H9 (cell line): Measurements from ENCODE around the gene OOSP4B. TPM values are rescaled to one million over a fixed set of nuclear protein-coding genes. Genes with fewer than 3 reads are reported as not detected.

Source experiments
- DNase-seq: peaks from one replicate; pipeline ENCODE4 v3.0.0-alpha.2; 2017
- H2AFZ ChIP-seq: one replicate; pipeline ENCODE4 v1.6.1; 2013; ENCODE audit warnings: mild to moderate bottlenecking, low read length, control low read depth, moderate library complexity
- H2AK5ac ChIP-seq: 2 replicates; pipeline ENCODE4 v1.6.1; 2013; ENCODE audit warnings: low read length, control low read depth, mixed read lengths; ENCODE audit not compliant: insufficient read length
- H2BK120ac ChIP-seq: one replicate; pipeline ENCODE4 v1.6.1; 2013; ENCODE audit warnings: low read depth, mild to moderate bottlenecking, low read length, control low read depth, inconsistent platforms; ENCODE audit not compliant: poor library complexity, severe bottlenecking
- H2BK12ac ChIP-seq: 2 replicates; pipeline ENCODE4 v1.6.1; 2013; ENCODE audit warnings: low read length, control low read depth, mixed read lengths, low read depth; ENCODE audit not compliant: insufficient read length
- H2BK15ac ChIP-seq: 2 replicates; pipeline ENCODE4 v1.6.1; 2013; ENCODE audit warnings: low read depth, low read length, control low read depth
- H2BK20ac ChIP-seq: one replicate; pipeline ENCODE4 v1.6.1; 2013; ENCODE audit warnings: low read depth, mild to moderate bottlenecking, low read length, control low read depth, inconsistent platforms; ENCODE audit not compliant: poor library complexity, severe bottlenecking
- H2BK5ac ChIP-seq: 2 replicates; pipeline ENCODE4 v1.6.1; 2013; ENCODE audit warnings: low read length, control low read depth, mixed read lengths; ENCODE audit not compliant: insufficient read length
- H3K14ac ChIP-seq: 2 replicates; pipeline ENCODE4 v1.6.1; 2013; ENCODE audit warnings: low read length, control low read depth; ENCODE audit not compliant: insufficient read depth
- H3K18ac ChIP-seq: 2 replicates; pipeline ENCODE4 v1.6.1; 2013; ENCODE audit warnings: low read depth, mild to moderate bottlenecking, mixed read lengths, low read length, control low read depth; ENCODE audit not compliant: insufficient read length
- H3K23ac ChIP-seq: 2 replicates; pipeline ENCODE4 v1.6.1; 2013; ENCODE audit warnings: low read length, control low read depth, mixed read lengths, low read depth; ENCODE audit not compliant: insufficient read length
- H3K23me2 ChIP-seq: 2 replicates; pipeline ENCODE4 v1.6.1; 2013; ENCODE audit warnings: low read depth, mild to moderate bottlenecking, mixed read lengths, low read length, control low read depth; ENCODE audit not compliant: insufficient read length, poor library complexity, severe bottlenecking
- H3K27ac ChIP-seq: 2 replicates; pipeline ENCODE4 v1.5.1; 2013; ENCODE audit warnings: low read length, control low read depth, mixed read lengths, low read depth; ENCODE audit not compliant: insufficient read length
- H3K27me3 ChIP-seq: 2 replicates; pipeline ENCODE4 v1.6.1; 2013; ENCODE audit warnings: low read length, control low read depth, inconsistent platforms; ENCODE audit not compliant: insufficient read depth
- H3K4ac ChIP-seq: 2 replicates; pipeline ENCODE4 v1.6.1; 2013; ENCODE audit warnings: low read depth, mild to moderate bottlenecking, control low read depth, inconsistent platforms, low read length, moderate library complexity
- H3K4me1 ChIP-seq: 2 replicates; pipeline ENCODE4 v1.6.1; 2013; ENCODE audit warnings: low read length, control low read depth, inconsistent platforms; ENCODE audit not compliant: insufficient read depth
- H3K4me2 ChIP-seq: 2 replicates; pipeline ENCODE4 v1.6.1; 2013; ENCODE audit warnings: low read length, control low read depth, mixed read lengths; ENCODE audit not compliant: insufficient read length, insufficient read depth
- H3K56ac ChIP-seq: 2 replicates; pipeline ENCODE4 v1.6.1; 2013; ENCODE audit warnings: low read depth, mild to moderate bottlenecking, mixed read lengths, low read length, control low read depth; ENCODE audit not compliant: insufficient read length
- H3K79me1 ChIP-seq: 2 replicates; pipeline ENCODE4 v1.6.1; 2013; ENCODE audit warnings: low read depth, mild to moderate bottlenecking, moderate library complexity, low read length, control low read depth, inconsistent platforms; ENCODE audit not compliant: insufficient read depth, poor library complexity, severe bottlenecking
- H3K79me2 ChIP-seq: 2 replicates; pipeline ENCODE4 v1.6.1; 2013; ENCODE audit warnings: low read length, control low read depth, inconsistent platforms; ENCODE audit not compliant: insufficient read depth
- H3K9ac ChIP-seq: 2 replicates; pipeline ENCODE4 v1.6.1; 2013; ENCODE audit warnings: low read length, control low read depth, mixed read lengths; ENCODE audit not compliant: insufficient read length; ENCODE audit errors: extremely low read depth
- H3K9me3 ChIP-seq: one replicate; pipeline ENCODE4 v1.6.1; 2013; ENCODE audit warnings: low read depth, low read length, inconsistent platforms; ENCODE audit not compliant: control insufficient read depth
- H3T11ph ChIP-seq: one replicate; pipeline ENCODE4 v1.6.1; 2013; ENCODE audit warnings: mild to moderate bottlenecking, low read length, control low read depth, inconsistent platforms
- H4K20me1 ChIP-seq: one replicate; pipeline ENCODE4 v1.6.1; 2013; ENCODE audit not compliant: control insufficient read depth, insufficient read length, insufficient read depth
- H4K5ac ChIP-seq: 2 replicates; pipeline ENCODE4 v1.6.1; 2013; ENCODE audit warnings: low read depth, mild to moderate bottlenecking, mixed read lengths, low read length, control low read depth; ENCODE audit not compliant: insufficient read length
- H4K8ac ChIP-seq: replicated peaks from 2 replicates; pipeline ENCODE4 v1.6.1; 2013; ENCODE audit warnings: low read length, control low read depth, mixed read lengths, low read depth; ENCODE audit not compliant: insufficient read length
- H4K91ac ChIP-seq: 2 replicates; pipeline ENCODE4 v1.6.1; 2013; ENCODE audit warnings: low read depth, mild to moderate bottlenecking, moderate library complexity, mixed read lengths, low read length, control low read depth; ENCODE audit not compliant: insufficient read length
- H3K27ac Mint-ChIP-seq, 3 experiments: 2 replicates in 2 of 3; 3 replicates in 1 of 3; pipeline ENCODE4 v1.8.0; 2020 to 2021; ENCODE audit warnings: mixed read lengths in 3 of 3, mild to moderate bottlenecking in 1 of 3, moderate library complexity in 1 of 3
- H3K27me3 Mint-ChIP-seq: 2 replicates; pipeline ENCODE4 v1.8.0; 2021; ENCODE audit warnings: low read depth, mild to moderate bottlenecking, moderate library complexity, mixed read lengths
- H3K36me3 Mint-ChIP-seq, 3 experiments: 2 replicates in 2 of 3; 3 replicates in 1 of 3; pipeline ENCODE4 v1.8.0; 2020 to 2021; ENCODE audit warnings: low read depth in 3 of 3, mixed read lengths in 3 of 3; ENCODE audit not compliant: insufficient read depth in 1 of 3
- H3K4me1 Mint-ChIP-seq, 2 experiments: 2 replicates each; pipeline ENCODE4 v1.8.0; 2020; ENCODE audit warnings: mixed read lengths in 2 of 2
- H3K4me3 Mint-ChIP-seq, 2 experiments: 2 replicates in 1 of 2; 3 replicates in 1 of 2; pipeline ENCODE4 v1.8.0; 2020 to 2021; ENCODE audit warnings: mild to moderate bottlenecking in 2 of 2, mixed read lengths in 2 of 2, moderate library complexity in 1 of 2
- H3K9me3 Mint-ChIP-seq, 2 experiments: 2 replicates in 1 of 2; 3 replicates in 1 of 2; pipeline ENCODE4 v1.8.0; 2020; ENCODE audit warnings: mild to moderate bottlenecking in 2 of 2, mixed read lengths in 2 of 2, moderate library complexity in 1 of 2
- WGBS: extraction: QIAGEN DNeasy Blood & Tissue Kit; methylation state at CpG from one replicate; pipeline ENCODE4 v1.1.7; 2013; ENCODE audit warnings: missing lambda C conversion rate, low lambda C conversion rate, mixed read lengths; ENCODE audit not compliant: insufficient read length; ENCODE audit errors: extremely low coverage; 5-methylcytosine and 5-hydroxymethylcytosine counted together
- total RNA-seq: library from RNA; stranded (reverse); gene quantifications from 2 replicates; pipeline ENCODE4 v1.2.1, GENCODE V29; 2021
- TF ChIP-seq, protein P1 (sequence below): fragments of 200-600 bp; sonication (generic); conservative IDR thresholded peaks from 3 replicates; pipeline ENCODE4 v1.8.0; 2021; ENCODE audit warnings: antibody characterized with exemption, mild to moderate bottlenecking

The OOSP4B gene
- total RNA-seq, 1 experiment from 2014 or later, result not detected

DNA sequence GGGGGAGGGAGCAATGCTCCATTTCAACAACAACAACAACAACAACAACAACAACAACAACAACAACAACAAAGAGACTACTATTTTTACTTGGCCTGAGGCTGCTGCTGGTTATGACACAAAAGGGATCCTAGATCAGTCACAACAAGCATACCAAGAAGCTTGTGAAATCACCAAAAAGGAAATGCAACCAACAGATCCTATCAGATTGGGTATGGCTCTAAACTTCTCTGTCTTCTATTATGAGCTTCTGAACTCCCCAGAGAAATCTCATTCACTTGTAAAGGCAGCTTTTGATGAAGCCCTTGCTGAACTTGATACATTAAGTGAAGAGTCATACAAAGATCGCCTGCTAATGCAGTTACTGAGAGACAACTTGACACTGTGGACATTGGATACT, 61.0 kb downstream of the OOSP4B start:
- no peaks in the 10 kb centered on the region for H3K9me3 ChIP-seq
- no peaks in the 10 kb centered on the region for H3K27me3 ChIP-seq
- H4K20me1 ChIP-seq, result no peaks in the 10 kb centered on the region
- no peak overlapping the region for H2BK15ac ChIP-seq
- H3K23me2 ChIP-seq, result no peaks in the 10 kb centered on the region
- H3K27ac ChIP-seq, result no peak overlapping the region
- H3K4me2 ChIP-seq, result no peak overlapping the region
- H3T11ph ChIP-seq, result no peak overlapping the region
- no peaks in the 10 kb centered on the region; the same call in 1 of the 2 replicates for H3K4me1 ChIP-seq
- H4K5ac ChIP-seq, result no peak overlapping the region
- no peak overlapping the region for H3K4ac ChIP-seq
- no peak overlapping the region for H2BK12ac ChIP-seq
- no peak overlapping the region for H2BK120ac ChIP-seq
- H3K27ac Mint-ChIP-seq, result no peak overlapping the region
- no peak overlapping the region for H2BK20ac ChIP-seq
- no peak overlapping the region for H3K23ac ChIP-seq
- H3K79me2 ChIP-seq, result no peaks in the 10 kb centered on the region
- H4K8ac ChIP-seq, result no peak overlapping the region
- H2BK5ac ChIP-seq, result no peak overlapping the region
- H3K27me3 Mint-ChIP-seq, result peaks cover 2% of the 10 kb centered on the region
- no peak for DNase-seq
- H3K4me1 Mint-ChIP-seq, result peaks cover 2 to 5% of the 10 kb centered on the region in 2 experiments; a peak in 3 of 4 replicates
- peaks cover 4 to 11% (median 6%) of the 10 kb centered on the region in 3 experiments; a peak in 4 of 7 replicates for H3K36me3 Mint-ChIP-seq
- H3K56ac ChIP-seq, result no peak overlapping the region
- H3K79me1 ChIP-seq, result no peaks in the 10 kb centered on the region
- no CpG with 5 or more reads among the region's 1 CpG for WGBS
- H2AK5ac ChIP-seq, result no peak overlapping the region
- H3K9me3 Mint-ChIP-seq, result peaks cover 13 to 16% of the 10 kb centered on the region in 2 experiments
- TF ChIP-seq, protein P1, sequence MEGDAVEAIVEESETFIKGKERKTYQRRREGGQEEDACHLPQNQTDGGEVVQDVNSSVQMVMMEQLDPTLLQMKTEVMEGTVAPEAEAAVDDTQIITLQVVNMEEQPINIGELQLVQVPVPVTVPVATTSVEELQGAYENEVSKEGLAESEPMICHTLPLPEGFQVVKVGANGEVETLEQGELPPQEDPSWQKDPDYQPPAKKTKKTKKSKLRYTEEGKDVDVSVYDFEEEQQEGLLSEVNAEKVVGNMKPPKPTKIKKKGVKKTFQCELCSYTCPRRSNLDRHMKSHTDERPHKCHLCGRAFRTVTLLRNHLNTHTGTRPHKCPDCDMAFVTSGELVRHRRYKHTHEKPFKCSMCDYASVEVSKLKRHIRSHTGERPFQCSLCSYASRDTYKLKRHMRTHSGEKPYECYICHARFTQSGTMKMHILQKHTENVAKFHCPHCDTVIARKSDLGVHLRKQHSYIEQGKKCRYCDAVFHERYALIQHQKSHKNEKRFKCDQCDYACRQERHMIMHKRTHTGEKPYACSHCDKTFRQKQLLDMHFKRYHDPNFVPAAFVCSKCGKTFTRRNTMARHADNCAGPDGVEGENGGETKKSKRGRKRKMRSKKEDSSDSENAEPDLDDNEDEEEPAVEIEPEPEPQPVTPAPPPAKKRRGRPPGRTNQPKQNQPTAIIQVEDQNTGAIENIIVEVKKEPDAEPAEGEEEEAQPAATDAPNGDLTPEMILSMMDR, result no peak
- H3K18ac ChIP-seq, result no peak overlapping the region
- H3K14ac ChIP-seq, result no peak overlapping the region
- H2AFZ ChIP-seq, result no peak overlapping the region
- H4K91ac ChIP-seq, result no peak overlapping the region
- no peak overlapping the region for H3K9ac ChIP-seq
- no peak overlapping the region for H3K4me3 Mint-ChIP-seq
